Left lung (tissue), 10 donors: ENCODE data around the gene PRKCQ. TPM values are rescaled to one million over a fixed set of nuclear protein-coding genes. Genes with fewer than 3 reads are reported as not detected.

Experiments used
- ATAC-seq: fragments of 200-7000 bp; cut with Tn5 transposase; one replicate; pipeline ENCODE4 v1.9.1; 2020; ENCODE audit warnings: moderate library complexity
- DNase-seq, 4 donors: peaks; one replicate each; pipeline ENCODE4 v3.0.0-alpha.2; 2013 to 2020
- H3K27ac ChIP-seq, 2 donors: fragments of 200-600 bp; sonication (generic) in 1 of 2; one replicate each; pipeline versions ENCODE4 v1.5.0 to v1.8.0; 2020 to 2021
- H3K27me3 ChIP-seq, 2 donors: fragments of 200-600 bp; sonication (generic) in 1 of 2; one replicate each; pipeline versions ENCODE4 v1.5.0 to v1.8.0; 2020 to 2021
- H3K36me3 ChIP-seq, 2 donors: fragments of 200-600 bp; sonication (generic) in 1 of 2; one replicate each; pipeline versions ENCODE4 v1.5.0 to v1.8.0; 2020 to 2021
- H3K4me1 ChIP-seq, 2 donors: fragments of 200-600 bp; one replicate each; pipeline ENCODE4 v1.8.0; 2021
- H3K4me3 ChIP-seq, 2 donors: fragments of 200-600 bp; sonication (generic) in 1 of 2; one replicate each; pipeline versions ENCODE4 v1.5.0 to v1.8.0; 2020 to 2021; ENCODE audit warnings: mild to moderate bottlenecking in 1 of 2
- H3K9me3 ChIP-seq, 2 donors: fragments of 200-600 bp; sonication (generic) in 1 of 2; one replicate each; pipeline versions ENCODE4 v1.5.0 to v1.8.0; 2020 to 2021
- intact Hi-C, 2 donors: fragments of 100-400 bp; cut with DNase I; formaldehyde crosslinking; loops; one replicate each; pipeline versions ENCODE4 v1.11.2 to v1.14.2; 2022
- polyA plus RNA-seq, 6 donors: library from polyadenylated mRNA; unstranded; fragments of 120-200 nt; gene quantifications; one replicate each; pipeline ENCODE4 v1.2.1, GENCODE V29; 2013; ENCODE audit not compliant: insufficient read length in 6 of 6
- total RNA-seq, 2 donors: library from RNA; stranded (reverse); fragmentation: NEBNext Ultra II Directional; extraction: Animal tissue kit (Norgen Biotek cat#: 25700); gene quantifications; one replicate each; pipeline ENCODE4 v1.2.1, GENCODE V29; 2021
- TF ChIP-seq, protein P1 (sequence below), 2 donors: fragments of 200-600 bp; sonication (generic) in 1 of 2; IDR thresholded peaks; one replicate each; pipeline versions ENCODE4 v1.5.0 to v1.8.0; 2021; ENCODE audit warnings: antibody characterized with exemption in 2 of 2
- donor health status: DM: no; HTN: yes; CAD: no.
- donor health status: DM: no; HTN: no; CAD: no.

The PRKCQ gene
- total and polyA plus RNA-seq, 8 donors: 5.5 to 7.3 (median 6.4) TPM

DNA sequence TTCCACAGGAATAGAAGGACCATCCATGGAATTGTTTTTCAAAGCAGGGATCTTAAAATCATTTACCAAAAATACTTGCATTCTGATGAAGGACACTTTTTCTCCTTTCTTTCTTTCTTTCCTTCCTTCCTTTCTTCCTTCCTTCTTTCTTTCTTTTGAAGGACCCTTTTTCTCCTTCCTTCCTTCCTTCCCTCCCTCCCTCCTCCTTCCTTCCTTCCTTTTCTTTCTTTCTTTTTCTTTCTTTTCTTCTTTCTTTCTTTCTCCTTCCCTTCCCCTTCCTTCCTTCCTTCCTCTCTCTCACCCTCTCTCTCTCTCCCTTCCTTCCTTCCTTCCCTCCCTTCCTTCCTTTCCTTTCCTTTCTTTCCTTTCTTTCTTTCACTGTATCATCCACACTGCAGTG is 74.8 kb downstream of the PRKCQ start:
- no peak for DNase-seq
- no peak overlapping the region for H3K27ac ChIP-seq
- no peak for ATAC-seq
- no peaks in the 10 kb centered on the region for H3K4me1 ChIP-seq
- no peaks in the 10 kb centered on the region for H3K36me3 ChIP-seq
- H3K9me3 ChIP-seq: no peaks in the 10 kb centered on the region
- TF ChIP-seq, protein P1, sequence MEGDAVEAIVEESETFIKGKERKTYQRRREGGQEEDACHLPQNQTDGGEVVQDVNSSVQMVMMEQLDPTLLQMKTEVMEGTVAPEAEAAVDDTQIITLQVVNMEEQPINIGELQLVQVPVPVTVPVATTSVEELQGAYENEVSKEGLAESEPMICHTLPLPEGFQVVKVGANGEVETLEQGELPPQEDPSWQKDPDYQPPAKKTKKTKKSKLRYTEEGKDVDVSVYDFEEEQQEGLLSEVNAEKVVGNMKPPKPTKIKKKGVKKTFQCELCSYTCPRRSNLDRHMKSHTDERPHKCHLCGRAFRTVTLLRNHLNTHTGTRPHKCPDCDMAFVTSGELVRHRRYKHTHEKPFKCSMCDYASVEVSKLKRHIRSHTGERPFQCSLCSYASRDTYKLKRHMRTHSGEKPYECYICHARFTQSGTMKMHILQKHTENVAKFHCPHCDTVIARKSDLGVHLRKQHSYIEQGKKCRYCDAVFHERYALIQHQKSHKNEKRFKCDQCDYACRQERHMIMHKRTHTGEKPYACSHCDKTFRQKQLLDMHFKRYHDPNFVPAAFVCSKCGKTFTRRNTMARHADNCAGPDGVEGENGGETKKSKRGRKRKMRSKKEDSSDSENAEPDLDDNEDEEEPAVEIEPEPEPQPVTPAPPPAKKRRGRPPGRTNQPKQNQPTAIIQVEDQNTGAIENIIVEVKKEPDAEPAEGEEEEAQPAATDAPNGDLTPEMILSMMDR (IDR thresholded peaks at IDR 0.05): no peak
- intact Hi-C loops: no loop called here
- no peak overlapping the region for H3K4me3 ChIP-seq
- H3K27me3 ChIP-seq: no peaks in the 10 kb centered on the region

DNA sequence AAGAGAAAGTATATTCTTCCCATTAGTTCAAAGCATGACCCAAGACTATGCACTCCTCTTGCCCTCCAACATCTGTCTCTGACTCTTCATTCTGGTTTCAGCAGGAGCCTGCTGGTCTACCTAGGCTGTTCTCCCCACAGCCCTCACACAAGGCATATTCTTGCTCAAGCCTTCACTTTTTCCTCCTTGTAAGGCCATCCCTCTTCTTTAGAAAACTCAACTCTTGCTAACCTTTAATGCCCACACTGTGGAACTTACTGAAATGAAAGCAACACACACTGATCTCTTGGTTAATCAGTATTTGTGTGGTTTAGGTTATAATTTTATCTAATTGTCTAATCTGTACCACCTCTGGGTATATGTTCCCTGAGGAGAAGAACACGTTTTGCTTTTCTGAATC is 75.8 kb downstream of the PRKCQ start:
- Histone ChIP-seq H3K27me3 (no peaks in the 10 kb centered on the region), H3K36me3 (no peaks in the 10 kb centered on the region), H3K4me1 (peaks cover 0 to under 1% of the 10 kb centered on the region in 2 donors), H3K4me3 (no peak overlapping the region), H3K27ac (no peak overlapping the region), H3K9me3 (no peaks in the 10 kb centered on the region)
- intact Hi-C loops: no loop called here
- no peak for ATAC-seq
- no peak for DNase-seq
- TF ChIP-seq, protein P1 (IDR thresholded peaks at IDR 0.05): no peak

DNA sequence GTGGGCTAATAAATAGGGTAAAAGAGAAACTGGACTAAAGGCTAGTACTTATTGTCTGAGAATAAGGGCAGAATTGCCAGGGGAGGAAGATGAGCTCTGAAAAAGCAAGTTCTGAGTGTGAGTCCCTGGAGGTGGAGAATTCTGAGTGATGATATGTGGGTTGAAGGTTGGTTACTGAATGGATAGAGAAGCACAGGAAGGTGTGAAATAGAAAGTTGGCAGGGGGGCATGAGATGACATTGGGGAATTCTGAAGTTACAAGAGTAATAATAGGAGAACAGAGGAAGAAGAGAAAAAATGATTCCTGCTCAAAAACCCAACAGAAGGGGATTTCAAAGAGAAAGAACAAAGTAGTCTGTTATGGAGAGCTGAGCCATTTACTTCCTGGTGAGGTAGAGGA is 76.9 kb downstream of the PRKCQ start:
- Histone ChIP-seq H3K4me3 (no peak overlapping the region), H3K27ac (no peak overlapping the region), H3K9me3 (no peaks in the 10 kb centered on the region), H3K27me3 (no peaks in the 10 kb centered on the region), H3K4me1 (peaks cover 0 to 10% of the 10 kb centered on the region in 2 donors), H3K36me3 (no peaks in the 10 kb centered on the region)
- no peak for DNase-seq
- no peak for ATAC-seq
- TF ChIP-seq, protein P1 (IDR thresholded peaks at IDR 0.05): no peak
- intact Hi-C loops: no loop called here

DNA sequence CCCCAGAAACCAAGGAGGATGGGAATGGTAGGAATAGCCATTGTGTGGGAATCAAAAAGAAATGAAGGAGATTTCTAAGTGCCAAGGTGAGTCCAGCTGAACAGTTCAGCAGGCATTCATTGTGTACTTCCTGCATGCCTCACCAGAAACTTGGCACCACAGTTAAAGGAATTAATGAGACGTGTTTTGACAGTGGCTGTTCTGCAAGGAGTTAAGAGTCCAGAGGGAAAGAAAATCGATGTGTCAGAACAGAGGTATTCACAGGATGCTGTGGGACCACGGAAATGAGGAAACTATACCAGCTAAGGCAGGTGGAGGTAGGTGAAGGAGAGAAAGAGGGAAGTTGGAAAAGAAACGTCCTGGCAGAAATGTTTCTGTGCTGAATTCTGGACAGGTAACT is 78.1 kb downstream of the PRKCQ start:
- H3K4me3 ChIP-seq: no peak overlapping the region
- H3K36me3 ChIP-seq: no peaks in the 10 kb centered on the region
- peaks cover 0 to 13% of the 10 kb centered on the region in 2 donors for H3K4me1 ChIP-seq
- H3K27ac ChIP-seq: no peak overlapping the region
- H3K9me3 ChIP-seq: no peaks in the 10 kb centered on the region
- DNase-seq (no peak), ATAC-seq (no peak)
- no peaks in the 10 kb centered on the region for H3K27me3 ChIP-seq
- TF ChIP-seq, protein P1 (IDR thresholded peaks at IDR 0.05): no peak
- intact Hi-C loops: no loop called here

DNA sequence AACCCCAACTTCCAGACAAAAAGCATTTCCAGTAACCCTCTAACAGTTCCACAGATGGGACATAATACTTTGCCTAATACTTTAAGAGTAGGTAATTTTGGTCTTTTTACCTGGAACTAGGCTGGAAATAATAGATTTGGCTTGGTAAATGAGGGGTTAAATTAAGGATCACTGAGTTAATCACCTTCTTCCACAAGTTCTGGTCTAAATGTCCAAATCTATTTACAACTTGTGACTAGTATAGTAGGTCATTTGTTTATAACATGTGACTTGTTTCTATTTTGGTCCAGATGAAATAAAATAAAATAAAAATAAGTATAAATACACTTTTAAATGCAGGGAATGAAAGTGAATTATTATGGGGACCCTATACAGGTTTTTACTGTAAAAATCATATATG is 80.1 kb downstream of the PRKCQ start:
- DNase-seq: no peak
- Histone ChIP-seq H3K4me1 (peaks cover 0 to 20% of the 10 kb centered on the region in 2 donors), H3K27me3 (no peaks in the 10 kb centered on the region), H3K36me3 (no peaks in the 10 kb centered on the region), H3K4me3 (no peak overlapping the region), H3K27ac (no peak overlapping the region), H3K9me3 (no peaks in the 10 kb centered on the region)
- ATAC-seq: no peak
- intact Hi-C loops: no loop called here
- TF ChIP-seq, protein P1 (IDR thresholded peaks at IDR 0.05): no peak
